ENCODE results near the gene DOC2A. TPM values are rescaled to one million over a fixed set of nuclear protein-coding genes. Genes with fewer than 3 reads are reported as not detected.
"Not testable (repeated sequence)": the region's sequence is repeated elsewhere in the genome, so short reads cannot be mapped to it uniquely, and the experiment has no call there.

The DOC2A gene
- total RNA-seq, 3 donors from 2014 or later, result 0.48 to 4.5 (median 2.3) TPM

DNA sequence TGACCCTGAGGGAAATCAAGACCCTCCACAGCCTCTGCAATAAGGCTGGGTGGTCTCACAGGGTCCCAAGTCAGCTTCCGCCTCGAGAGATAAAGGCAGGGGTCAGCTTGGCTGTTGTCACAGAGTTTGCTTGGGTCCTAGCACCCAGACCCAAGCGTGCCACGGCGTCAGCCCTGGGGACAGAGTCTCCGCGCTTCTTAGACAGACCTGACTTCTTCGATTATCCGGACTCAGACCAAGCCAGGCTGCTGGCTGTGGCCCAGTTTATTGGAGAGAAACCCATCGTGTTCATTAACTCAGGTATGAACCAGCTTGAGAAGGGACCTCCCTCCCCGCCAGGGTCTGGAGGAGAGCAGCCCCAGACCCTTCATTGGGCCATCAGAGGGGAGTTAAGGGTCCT, 12.8 kb upstream of the DOC2A start:
- no peak overlapping the region for H3K27ac ChIP-seq
- TF ChIP-seq, protein P1, sequence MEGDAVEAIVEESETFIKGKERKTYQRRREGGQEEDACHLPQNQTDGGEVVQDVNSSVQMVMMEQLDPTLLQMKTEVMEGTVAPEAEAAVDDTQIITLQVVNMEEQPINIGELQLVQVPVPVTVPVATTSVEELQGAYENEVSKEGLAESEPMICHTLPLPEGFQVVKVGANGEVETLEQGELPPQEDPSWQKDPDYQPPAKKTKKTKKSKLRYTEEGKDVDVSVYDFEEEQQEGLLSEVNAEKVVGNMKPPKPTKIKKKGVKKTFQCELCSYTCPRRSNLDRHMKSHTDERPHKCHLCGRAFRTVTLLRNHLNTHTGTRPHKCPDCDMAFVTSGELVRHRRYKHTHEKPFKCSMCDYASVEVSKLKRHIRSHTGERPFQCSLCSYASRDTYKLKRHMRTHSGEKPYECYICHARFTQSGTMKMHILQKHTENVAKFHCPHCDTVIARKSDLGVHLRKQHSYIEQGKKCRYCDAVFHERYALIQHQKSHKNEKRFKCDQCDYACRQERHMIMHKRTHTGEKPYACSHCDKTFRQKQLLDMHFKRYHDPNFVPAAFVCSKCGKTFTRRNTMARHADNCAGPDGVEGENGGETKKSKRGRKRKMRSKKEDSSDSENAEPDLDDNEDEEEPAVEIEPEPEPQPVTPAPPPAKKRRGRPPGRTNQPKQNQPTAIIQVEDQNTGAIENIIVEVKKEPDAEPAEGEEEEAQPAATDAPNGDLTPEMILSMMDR (IDR thresholded peaks at IDR 0.05), result no peak
- TF ChIP-seq POLR2A (IDR thresholded peaks at IDR 0.05) (no peak), POLR2AphosphoS5 (IDR thresholded peaks at IDR 0.05) (no peak)
- peaks cover 0 to 29% of the 10 kb centered on the region in 2 donors for H3K27me3 ChIP-seq
- no peak overlapping the region for H3K4me3 ChIP-seq
- no peaks in the 10 kb centered on the region for H3K9me3 ChIP-seq
- no peaks in the 10 kb centered on the region for H3K4me1 ChIP-seq
- no peak for DNase-seq (ENCODE audit: low spot score in 2 of 2)
- no peaks in the 10 kb centered on the region for H3K36me3 ChIP-seq
- intact Hi-C loops (cut with DNase I; ENCODE audit: low total_unique reads), result no loop called here

DNA sequence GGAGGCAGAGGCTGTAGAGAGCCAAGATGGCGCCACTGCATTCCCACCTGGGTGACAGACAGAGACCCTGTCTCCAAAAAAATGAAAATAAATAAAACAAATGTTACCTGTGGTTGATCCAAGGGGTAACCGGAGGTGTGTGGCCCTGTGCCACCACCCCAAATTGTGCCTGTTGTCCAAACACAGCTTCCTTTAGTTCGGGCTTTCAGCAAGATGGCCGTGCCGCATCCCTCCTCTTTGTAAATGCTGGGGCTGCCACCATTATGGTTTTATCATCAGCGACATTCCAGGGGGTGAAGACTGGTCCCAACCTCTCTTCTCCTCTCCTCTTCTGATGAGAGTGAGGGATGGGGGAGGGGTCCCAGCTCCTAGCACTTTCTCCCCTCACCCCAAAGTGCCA, 12.1 kb upstream of the DOC2A start, which contains the start of gene C16orf92:
TSS of gene C16orf92 (plus strand) at position 312 of the 400 bp plus-strand sequence. CDS start 143 bp downstream, outside the sequence.
- no peak within 1 kb of the TSS for H3K4me3 ChIP-seq
- TF ChIP-seq POLR2AphosphoS5 (IDR thresholded peaks at IDR 0.05) (no peak), POLR2A (IDR thresholded peaks at IDR 0.05) (no peak)
- TF ChIP-seq, protein P1 (IDR thresholded peaks at IDR 0.05), result no peak
- no peak for DNase-seq (ENCODE audit: low spot score in 2 of 2)
- peaks cover 0 to 29% of the 10 kb centered on the region in 2 donors for H3K27me3 ChIP-seq
- H3K36me3 ChIP-seq, result no peaks in the 10 kb centered on the region
- no peaks in the 10 kb centered on the region for H3K4me1 ChIP-seq
- H3K27ac ChIP-seq, result no peak within 1 kb of the TSS
- no peaks in the 10 kb centered on the region for H3K9me3 ChIP-seq
- intact Hi-C loops (cut with DNase I; ENCODE audit: low total_unique reads), result no loop called here

DNA sequence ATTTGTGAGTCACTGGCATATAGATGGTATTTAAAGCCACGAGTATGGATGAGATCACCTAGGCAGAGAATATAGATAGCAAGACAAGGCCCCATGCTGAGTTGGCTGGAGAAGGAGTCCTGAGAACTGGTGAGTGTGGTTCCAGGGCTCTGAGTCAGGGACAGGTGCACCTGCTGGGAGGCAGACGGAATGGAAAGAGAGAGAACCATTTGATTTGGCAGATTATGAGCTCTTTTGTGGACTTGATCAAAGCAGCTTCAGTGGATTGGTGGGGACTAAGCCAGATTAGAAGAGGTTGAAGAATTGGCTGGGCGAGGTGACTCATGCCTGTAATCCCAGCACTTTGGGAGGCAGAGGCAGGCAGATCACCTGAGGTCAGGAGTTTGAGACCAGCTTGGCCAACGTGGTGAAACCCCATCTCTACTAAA, 7.9 kb upstream of the DOC2A start:
- intact Hi-C loops (cut with DNase I; ENCODE audit: low total_unique reads), result loop anchor here (10.0 kb wide), 2 partner anchors 154 to 324 kb away; partner anchors contain the start of gene CDIPT
- DNase-seq (ENCODE audit: low spot score in 2 of 2), result no peak
- TF ChIP-seq POLR2A (IDR thresholded peaks at IDR 0.05), result no peak
- TF ChIP-seq, protein P1 (IDR thresholded peaks at IDR 0.05), result no peak
- no peak for TF ChIP-seq POLR2AphosphoS5 (IDR thresholded peaks at IDR 0.05)
- no peaks in the 10 kb centered on the region for H3K36me3 ChIP-seq
- no peak overlapping the region for H3K4me3 ChIP-seq
- no peaks in the 10 kb centered on the region for H3K27me3 ChIP-seq
- no peaks in the 10 kb centered on the region for H3K9me3 ChIP-seq
- H3K27ac ChIP-seq, result no peak overlapping the region
- no peaks in the 10 kb centered on the region for H3K4me1 ChIP-seq

DNA sequence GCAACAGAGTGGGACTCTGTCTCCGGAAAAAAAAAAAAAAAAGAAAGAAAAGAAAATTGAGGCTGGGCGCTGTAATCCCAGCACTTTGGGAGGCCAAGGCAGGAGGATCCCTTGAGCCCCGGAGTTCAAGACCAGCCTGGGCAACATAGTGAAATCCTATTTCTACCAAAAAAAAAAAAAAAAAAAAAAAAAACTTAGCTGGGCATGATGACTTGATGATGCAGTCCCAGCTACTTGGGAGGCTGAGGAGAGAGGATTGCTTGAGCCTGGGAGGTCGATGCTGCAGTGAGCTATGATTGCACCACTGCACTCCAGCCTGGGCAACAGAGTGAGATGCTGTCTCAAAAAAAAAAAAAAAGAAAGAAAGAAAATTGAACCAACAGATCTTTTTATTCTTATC, 7.1 kb upstream of the DOC2A start:
- H3K9me3 ChIP-seq; H3K36me3 ChIP-seq; H3K27ac ChIP-seq; H3K27me3 ChIP-seq; H3K4me1 ChIP-seq; DNase-seq (ENCODE audit: low spot score in 2 of 2); H3K4me3 ChIP-seq: not testable (repeated sequence)
- intact Hi-C loops (cut with DNase I; ENCODE audit: low total_unique reads), result loop anchor here (10.0 kb wide), 2 partner anchors 153 to 323 kb away; partner anchors contain the start of gene CDIPT

DNA sequence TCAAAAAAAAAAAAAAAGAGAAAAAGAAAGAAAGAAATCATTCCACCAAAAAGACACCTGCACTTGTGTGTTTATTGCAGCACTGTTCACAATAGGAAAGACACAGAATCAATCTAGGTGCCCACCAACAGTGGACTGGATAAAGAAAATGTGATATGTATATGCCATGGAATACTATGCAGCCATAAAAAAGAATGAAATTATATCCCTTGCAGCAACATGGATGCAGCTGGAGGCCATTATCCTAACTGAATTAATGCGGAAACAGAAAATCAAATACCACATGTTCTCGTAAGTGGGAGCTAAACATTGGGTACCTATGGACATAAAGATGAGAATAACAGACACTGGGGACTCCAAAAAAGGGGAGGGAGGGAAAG, 6.4 kb upstream of the DOC2A start:
- intact Hi-C loops (cut with DNase I; ENCODE audit: low total_unique reads), result loop anchor here (10.0 kb wide), 2 partner anchors 152 to 322 kb away; partner anchors contain the start of gene CDIPT
- H3K36me3 ChIP-seq, result no peaks in the 10 kb centered on the region
- TF ChIP-seq, protein P1 (IDR thresholded peaks at IDR 0.05), result no peak
- TF ChIP-seq POLR2A (IDR thresholded peaks at IDR 0.05), result no peak
- TF ChIP-seq POLR2AphosphoS5 (IDR thresholded peaks at IDR 0.05), result no peak

More for the DNA sequence above, 6.4 kb upstream of the DOC2A start:
- no peaks in the 10 kb centered on the region for H3K27me3 ChIP-seq
- no peak overlapping the region for H3K27ac ChIP-seq
- no peaks in the 10 kb centered on the region for H3K9me3 ChIP-seq
- H3K4me3 ChIP-seq, result no peak overlapping the region
- H3K4me1 ChIP-seq, result no peaks in the 10 kb centered on the region
- DNase-seq (ENCODE audit: low spot score in 2 of 2), result no peak
